Fibroblast of pulmonary artery (primary cell): ENCODE data around the gene SLC27A5.

Experiments used
- DNase-seq: peaks from one replicate; pipeline ENCODE4 v3.0.0-alpha.2; 2010; ENCODE audit warnings: low read depth
- H3K4me3 ChIP-seq: replicated peaks from 2 replicates; pipeline ENCODE4 v1.5.1; 2011; ENCODE audit warnings: low read depth, mild to moderate bottlenecking, control low read depth, low read length, moderate library complexity
- CTCF ChIP-seq: IDR thresholded peaks from 2 replicates; pipeline ENCODE4 v1.5.1; 2011; ENCODE audit warnings: mild to moderate bottlenecking, control low read depth, low read length, inconsistent platforms; ENCODE audit errors: missing control alignments

SLC27A5 gene

GRCh38 chr19:58548859-58549663, 37.3 kb upstream of the SLC27A5 start:
- TF ChIP-seq CTCF: no peak

GRCh38 chr19:58547323-58548312, 35.8 kb upstream of the SLC27A5 start:
- no peak overlapping the region for H3K4me3 ChIP-seq
- no peak for TF ChIP-seq CTCF
- DNase-seq: no peak

More at GRCh38 chr19:58548859-58549663, 37.3 kb upstream of the SLC27A5 start:
- no peak for DNase-seq
- no peak overlapping the region for H3K4me3 ChIP-seq

DNA sequence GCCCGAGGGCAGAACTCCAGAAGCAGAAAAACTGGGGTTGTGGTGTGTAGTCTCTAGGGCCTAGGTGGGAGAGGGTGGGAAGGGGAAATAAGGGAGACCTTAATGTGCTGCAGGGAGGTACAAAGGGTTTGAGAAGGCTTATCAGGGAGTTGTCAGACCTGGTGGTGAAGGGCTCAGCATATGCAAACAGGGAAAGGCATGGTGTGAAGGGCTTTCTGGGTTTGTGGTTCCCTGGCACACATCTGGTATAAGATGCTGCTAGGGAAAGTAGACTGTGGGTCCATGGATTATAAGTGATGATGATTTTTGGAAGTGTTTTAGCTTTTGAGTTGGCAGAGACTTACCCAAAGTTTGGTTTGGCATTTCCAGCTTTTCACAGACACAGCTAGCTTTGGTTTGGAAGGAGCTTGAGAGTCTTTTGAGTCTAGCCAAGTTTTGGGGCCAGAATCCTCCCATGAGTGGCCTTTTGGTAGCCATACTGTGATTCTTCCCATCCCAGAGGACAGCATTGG, 34.3 kb upstream of the SLC27A5 start:
- TF ChIP-seq CTCF: no peak
- peak overlapping the region; percentile 91 for H3K4me3 ChIP-seq
- DNase-seq: no peak

GRCh38 chr19:58545286-58546018, 33.7 kb upstream of the SLC27A5 start:
- DNase-seq: no peak
- no peak for TF ChIP-seq CTCF
- peak overlapping the region; percentile 91 for H3K4me3 ChIP-seq

DNA sequence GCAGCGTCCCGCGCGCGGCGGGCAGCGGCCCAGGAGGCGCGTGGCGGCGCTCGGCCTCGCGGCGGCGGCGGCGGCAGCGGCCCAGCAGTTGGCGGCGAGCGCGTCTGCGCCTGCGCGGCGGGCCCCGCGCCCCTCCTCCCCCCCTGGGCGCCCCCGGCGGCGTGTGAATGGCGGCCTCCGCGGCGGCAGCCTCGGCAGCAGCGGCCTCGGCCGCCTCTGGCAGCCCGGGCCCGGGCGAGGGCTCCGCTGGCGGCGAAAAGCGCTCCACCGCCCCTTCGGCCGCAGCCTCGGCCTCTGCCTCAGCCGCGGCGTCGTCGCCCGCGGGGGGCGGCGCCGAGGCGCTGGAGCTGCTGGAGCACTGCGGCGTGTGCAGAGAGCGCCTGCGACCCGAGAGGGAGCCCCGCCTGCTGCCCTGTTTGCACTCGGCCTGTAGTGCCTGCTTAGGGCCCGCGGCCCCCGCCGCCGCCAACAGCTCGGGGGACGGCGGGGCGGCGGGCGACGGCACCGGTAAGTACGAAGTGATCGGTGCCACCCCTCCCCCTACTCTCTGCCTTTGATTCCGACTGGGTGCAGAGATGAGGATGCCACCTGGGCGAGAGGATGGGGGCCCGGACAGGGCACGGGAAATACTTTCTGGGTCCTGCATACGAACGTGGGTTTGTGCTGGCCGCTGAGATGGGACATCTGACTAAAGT, 32.9 kb upstream of the SLC27A5 start:
- no peak for TF ChIP-seq CTCF
- DNase-seq: peak; percentile 61
- peak overlapping the region; percentile 91 for H3K4me3 ChIP-seq
